Naive B cell (primary cell): Measurements from ENCODE around the gene TDRD15. TPM values are rescaled to one million over a fixed set of nuclear protein-coding genes. Genes with fewer than 3 reads are reported as not detected.
"Not testable (repeated sequence)": the region's sequence is repeated elsewhere in the genome, so short reads cannot be mapped to it uniquely, and the experiment has no call there.

Experiments used
- ATAC-seq, 2 donors: fragments of 150-1000 bp; cut with Tn5 transposase; 2 replicates each; pipeline ENCODE4 v1.10.0; 2021; ENCODE audit warnings: low read depth in 2 of 2, mild to moderate bottlenecking in 2 of 2, moderate library complexity in 2 of 2
- DNase-seq: peaks from one replicate; pipeline ENCODE4 v3.0.0; 2022
- H3K27ac Mint-ChIP-seq, 6 donors: one replicate each; pipeline ENCODE4 v1.8.0; 2020 to 2022; ENCODE audit warnings: mild to moderate bottlenecking in 6 of 6, mixed read lengths in 6 of 6, moderate library complexity in 5 of 6, inconsistent platforms in 2 of 6
- H3K27me3 Mint-ChIP-seq, 3 donors: one replicate each; pipeline ENCODE4 v1.8.0; 2021 to 2022; ENCODE audit warnings: mixed read lengths in 3 of 3, mild to moderate bottlenecking in 1 of 3
- H3K36me3 Mint-ChIP-seq, 2 donors: one replicate each; pipeline ENCODE4 v1.8.0; 2020 to 2022; ENCODE audit warnings: mixed read lengths in 2 of 2, inconsistent platforms in 1 of 2, mild to moderate bottlenecking in 1 of 2
- H3K4me1 Mint-ChIP-seq, 3 donors: one replicate each; pipeline ENCODE4 v1.8.0; 2020 to 2022; ENCODE audit warnings: mixed read lengths in 3 of 3, inconsistent platforms in 1 of 3, mild to moderate bottlenecking in 1 of 3, moderate library complexity in 1 of 3
- H3K4me3 Mint-ChIP-seq, 8 donors: one replicate each; pipeline ENCODE4 v1.8.0; 2020 to 2022; ENCODE audit warnings: mild to moderate bottlenecking in 8 of 8, mixed read lengths in 8 of 8, moderate library complexity in 8 of 8, inconsistent platforms in 2 of 8
- H3K9me3 Mint-ChIP-seq, 7 donors: one replicate each; pipeline ENCODE4 v1.8.0; 2020 to 2022; ENCODE audit warnings: mixed read lengths in 7 of 7, mild to moderate bottlenecking in 5 of 7, inconsistent platforms in 2 of 7, moderate library complexity in 1 of 7
- polyA plus RNA-seq, 6 donors: library from polyadenylated mRNA; unstranded; fragments of 300-500 nt; fragmentation: Illumina TruSeq; gene quantifications; one replicate each; pipeline ENCODE4 v1.2.3, GENCODE V29; 2021; ENCODE audit warnings: low read depth in 6 of 6

The TDRD15 gene
- polyA plus RNA-seq, 6 donors from 2014 or later, result 0.07 to 0.09 TPM; not detected in 4

DNA sequence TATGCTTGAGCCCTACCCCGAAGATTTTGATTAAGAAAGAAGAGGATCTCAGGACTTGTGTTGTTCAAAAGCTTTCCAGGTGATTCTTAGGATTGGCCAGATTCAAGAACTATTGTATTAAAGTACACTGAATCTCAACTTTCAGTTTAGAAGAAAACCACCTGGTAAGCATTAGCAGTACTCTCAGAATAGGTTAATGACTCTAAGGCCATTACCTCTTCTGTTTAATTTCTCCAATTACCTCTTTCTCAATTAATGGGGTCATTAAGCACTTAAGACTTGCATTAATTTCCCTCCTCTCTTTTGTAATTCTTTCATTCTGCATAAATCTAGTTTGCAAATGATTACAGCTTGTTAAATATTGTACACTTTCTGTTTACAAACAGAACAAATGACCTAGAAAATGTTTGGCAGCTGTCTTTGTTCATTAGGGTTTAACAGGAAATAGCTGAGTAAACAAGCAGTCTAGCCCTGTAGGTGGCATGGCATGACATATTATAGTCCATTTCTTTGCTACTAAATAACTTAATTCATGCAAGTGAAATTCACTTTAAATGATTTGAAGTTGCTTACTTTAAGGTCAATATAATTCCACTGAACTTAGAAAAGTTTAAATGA is 20.4 kb upstream of the TDRD15 start:
- H3K27me3 Mint-ChIP-seq, result peaks cover 0 to 3% (median 0%) of the 10 kb centered on the region in 3 donors
- no peak for ATAC-seq
- H3K36me3 Mint-ChIP-seq, result no peaks in the 10 kb centered on the region
- DNase-seq, result no peak
- no peaks in the 10 kb centered on the region for H3K4me1 Mint-ChIP-seq
- no peak overlapping the region for H3K4me3 Mint-ChIP-seq
- H3K9me3 Mint-ChIP-seq, result no peaks in the 10 kb centered on the region
- no peak overlapping the region for H3K27ac Mint-ChIP-seq

DNA sequence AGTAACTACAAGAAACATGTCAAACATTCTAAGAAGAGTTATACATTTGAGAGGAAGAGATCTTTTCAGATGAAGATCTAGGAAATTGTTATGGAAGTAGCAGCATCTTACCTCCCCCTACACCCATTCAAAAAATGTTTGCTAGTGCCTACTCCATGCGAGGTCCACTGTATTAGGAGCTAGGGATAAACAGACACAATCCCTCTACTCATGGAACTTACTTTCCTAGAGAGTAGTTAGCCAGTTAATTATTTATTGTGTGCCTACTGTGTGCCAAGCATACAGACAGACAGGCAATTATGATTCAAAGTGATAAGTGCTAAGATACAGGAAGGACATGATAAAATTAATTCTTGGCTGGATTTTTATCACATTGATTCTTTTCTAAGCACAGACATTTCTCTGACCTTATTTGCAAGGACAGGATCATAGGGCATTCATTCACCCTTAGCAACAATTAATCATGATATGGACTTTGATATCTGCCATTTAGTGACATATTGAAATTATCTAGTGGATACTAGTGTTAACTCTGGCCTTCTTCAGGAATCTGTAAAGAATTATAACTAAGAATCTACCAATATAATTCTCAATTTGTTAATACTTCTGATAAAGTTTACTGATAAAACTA is 19.6 kb upstream of the TDRD15 start:
- peaks cover 0 to 3% (median 0%) of the 10 kb centered on the region in 3 donors for H3K27me3 Mint-ChIP-seq
- H3K27ac Mint-ChIP-seq, result no peak overlapping the region
- DNase-seq (no peak), ATAC-seq (no peak)
- H3K4me1 Mint-ChIP-seq, result no peaks in the 10 kb centered on the region
- H3K4me3 Mint-ChIP-seq, result no peak overlapping the region
- no peaks in the 10 kb centered on the region for H3K9me3 Mint-ChIP-seq
- no peaks in the 10 kb centered on the region for H3K36me3 Mint-ChIP-seq

DNA sequence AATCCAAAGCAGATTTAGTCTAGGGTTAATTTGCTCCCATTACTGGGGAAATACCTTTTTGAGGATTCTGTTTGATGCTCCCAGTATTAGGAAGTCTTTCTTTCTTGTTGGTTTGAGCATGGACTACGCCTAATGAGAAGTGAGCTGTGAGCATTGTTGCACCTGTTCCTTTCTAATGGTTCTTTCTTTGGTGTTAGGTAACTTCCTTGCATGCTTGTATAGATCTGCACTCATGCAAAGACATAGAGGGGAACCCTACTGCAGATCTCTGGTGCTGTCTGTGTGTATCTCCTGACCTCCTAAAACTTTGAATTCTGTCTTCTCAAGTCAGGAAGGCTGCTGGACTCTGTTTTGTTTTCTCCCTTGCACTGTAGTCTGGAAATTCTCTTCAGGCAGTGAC is 12.8 kb upstream of the TDRD15 start:
- Mint-ChIP-seq H3K9me3 (peaks cover 0 to 1% (median 0%) of the 10 kb centered on the region in 7 donors), H3K4me3 (no peak overlapping the region), H3K4me1 (no peaks in the 10 kb centered on the region), H3K27me3 (peaks cover under 1 to 21% (median 14%) of the 10 kb centered on the region in 3 donors), H3K36me3 (no peaks in the 10 kb centered on the region), H3K27ac (peak overlapping the region in 1 of 6 donors; percentile 65)
- DNase-seq (no peak), ATAC-seq (no peak)

DNA sequence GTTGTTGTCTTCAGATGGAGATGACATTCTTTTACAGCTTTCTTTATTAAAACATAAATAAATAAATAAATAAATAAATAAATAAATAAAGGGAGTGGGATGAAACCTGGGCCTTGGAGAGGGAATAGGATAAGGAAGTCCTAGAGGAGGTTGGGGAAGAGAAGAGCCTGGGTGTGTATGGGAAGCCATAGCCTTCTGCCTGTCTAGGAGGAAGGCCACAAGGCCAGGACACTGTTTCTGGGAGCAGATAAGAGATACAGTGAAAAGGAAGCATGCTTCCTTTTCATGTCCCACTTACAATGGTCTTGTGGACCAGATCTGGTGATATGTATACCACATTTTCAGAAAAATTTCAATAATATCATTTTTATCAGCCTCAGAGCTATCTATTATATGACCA is 6.1 kb upstream of the TDRD15 start:
- no peak for ATAC-seq
- DNase-seq, result no peak
- H3K27me3 Mint-ChIP-seq, result peaks cover 13 to 44% (median 29%) of the 10 kb centered on the region in 3 donors
- H3K9me3 Mint-ChIP-seq, result peaks cover 0 to 1% (median 0%) of the 10 kb centered on the region in 7 donors
- no peak overlapping the region for H3K27ac Mint-ChIP-seq
- no peaks in the 10 kb centered on the region for H3K36me3 Mint-ChIP-seq
- no peak overlapping the region for H3K4me3 Mint-ChIP-seq
- H3K4me1 Mint-ChIP-seq, result no peaks in the 10 kb centered on the region

DNA sequence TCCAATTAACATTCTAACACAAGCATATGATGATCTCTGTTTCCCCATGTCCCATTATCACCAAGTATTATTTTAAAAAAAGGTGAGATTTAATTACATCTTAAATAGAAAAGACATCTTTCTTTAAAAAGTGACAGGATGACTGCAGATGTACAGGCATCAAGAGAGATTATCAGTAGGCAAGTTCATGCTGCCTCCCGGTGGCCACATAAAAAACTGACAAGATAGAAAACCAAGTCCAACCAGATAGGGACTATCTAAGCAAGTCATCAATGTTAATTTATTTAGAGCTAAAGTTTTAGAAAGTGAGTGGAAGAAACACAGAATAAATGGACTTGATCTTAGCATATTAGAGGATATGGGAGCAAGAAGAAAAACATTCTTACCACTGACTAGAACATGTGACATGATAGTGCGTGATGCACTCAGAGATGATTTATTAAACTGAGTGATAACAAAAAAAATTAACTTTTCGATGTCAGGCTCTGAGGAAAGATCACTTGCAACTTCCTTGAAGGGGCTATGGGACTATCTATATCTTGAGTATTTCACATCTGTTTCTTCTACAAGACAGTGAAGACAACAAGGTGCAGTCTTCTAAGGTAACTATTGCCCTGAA is 5.4 kb upstream of the TDRD15 start:
- Mint-ChIP-seq H3K36me3 (no peaks in the 10 kb centered on the region), H3K9me3 (peaks cover 0 to 1% (median 0%) of the 10 kb centered on the region in 7 donors), H3K4me3 (no peak overlapping the region), H3K27ac (no peak overlapping the region), H3K27me3 (peaks cover 13 to 38% (median 26%) of the 10 kb centered on the region in 3 donors), H3K4me1 (no peaks in the 10 kb centered on the region)
- DNase-seq (no peak), ATAC-seq (no peak)

DNA sequence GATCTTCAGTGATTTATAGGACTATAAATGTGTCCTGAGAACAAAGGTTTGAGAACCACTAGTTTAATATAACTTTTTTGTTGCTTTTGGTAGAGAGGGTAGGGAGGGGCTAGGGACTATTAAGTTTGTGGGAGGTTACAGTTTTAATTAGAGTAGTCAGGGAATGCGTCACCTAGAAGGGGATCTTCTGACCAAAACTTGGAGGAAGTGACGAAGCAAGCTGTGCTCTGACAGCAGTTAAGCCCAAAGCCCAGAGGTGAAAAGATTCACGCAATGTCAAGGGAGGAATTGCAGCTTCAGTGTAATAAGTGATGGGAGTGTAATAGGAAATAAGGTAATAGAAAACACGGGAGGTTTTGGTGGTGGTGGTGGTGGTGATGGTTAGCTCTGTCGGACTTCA is 8.1 kb downstream of the TDRD15 start:
- Mint-ChIP-seq H3K36me3 (no peaks in the 10 kb centered on the region), H3K4me3 (no peak overlapping the region), H3K9me3 (no peaks in the 10 kb centered on the region), H3K4me1 (no peaks in the 10 kb centered on the region), H3K27me3 (peaks cover 0 to 11% (median 10%) of the 10 kb centered on the region in 3 donors), H3K27ac (no peak overlapping the region)
- no peak for DNase-seq
- ATAC-seq, result no peak

DNA sequence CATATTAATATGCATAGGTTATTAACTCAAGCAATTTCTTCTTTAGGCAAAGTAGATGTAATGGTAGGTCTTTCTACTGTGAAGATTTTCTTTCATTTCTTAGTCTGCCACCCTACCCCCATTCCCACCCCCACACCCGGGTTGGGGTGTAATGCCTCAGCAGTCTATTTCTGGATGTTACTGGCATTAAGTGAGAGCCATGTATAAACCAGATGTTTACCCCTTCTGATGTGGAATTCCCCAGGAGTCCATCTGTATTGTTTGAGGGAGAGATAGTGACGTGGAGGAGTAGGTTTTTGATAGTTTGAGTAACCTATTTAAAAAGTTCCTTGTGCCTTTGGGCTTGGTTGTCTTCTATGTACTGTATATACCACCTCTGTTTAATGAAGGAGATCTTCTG is 11.8 kb downstream of the TDRD15 start:
- Mint-ChIP-seq H3K9me3 (no peaks in the 10 kb centered on the region), H3K27ac (no peak overlapping the region), H3K36me3 (no peaks in the 10 kb centered on the region), H3K4me1 (no peaks in the 10 kb centered on the region), H3K4me3 (no peak overlapping the region), H3K27me3 (peaks cover 4 to 17% (median 14%) of the 10 kb centered on the region in 3 donors)
- DNase-seq (no peak), ATAC-seq (no peak)

DNA sequence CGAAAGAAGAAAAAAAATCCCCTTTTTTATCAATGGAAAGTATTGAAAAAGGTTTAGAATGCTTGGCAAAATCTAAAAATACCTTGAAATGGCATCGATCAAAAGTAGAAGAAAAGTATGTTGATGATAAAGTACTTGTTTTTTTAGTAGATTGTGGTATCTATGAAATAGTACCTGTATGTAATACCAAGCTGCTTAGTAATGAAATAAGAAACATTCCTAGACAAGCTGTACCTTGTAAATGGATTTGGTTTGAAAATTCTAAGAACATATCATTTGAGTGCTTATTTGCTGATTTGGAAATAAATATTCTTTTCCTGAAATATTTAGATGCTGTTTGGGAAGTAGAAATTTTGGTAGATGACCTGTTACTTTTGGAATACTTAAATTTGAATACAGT is 18.4 kb downstream of the TDRD15 start:
- Mint-ChIP-seq H3K27ac (no peak overlapping the region), H3K27me3 (peaks cover 3 to 11% (median 4%) of the 10 kb centered on the region in 3 donors), H3K4me3 (no peak overlapping the region), H3K4me1 (no peaks in the 10 kb centered on the region), H3K9me3 (peaks cover 0 to 3% (median 0%) of the 10 kb centered on the region in 7 donors), H3K36me3 (no peaks in the 10 kb centered on the region)
- DNase-seq (no peak), ATAC-seq (no peak)

DNA sequence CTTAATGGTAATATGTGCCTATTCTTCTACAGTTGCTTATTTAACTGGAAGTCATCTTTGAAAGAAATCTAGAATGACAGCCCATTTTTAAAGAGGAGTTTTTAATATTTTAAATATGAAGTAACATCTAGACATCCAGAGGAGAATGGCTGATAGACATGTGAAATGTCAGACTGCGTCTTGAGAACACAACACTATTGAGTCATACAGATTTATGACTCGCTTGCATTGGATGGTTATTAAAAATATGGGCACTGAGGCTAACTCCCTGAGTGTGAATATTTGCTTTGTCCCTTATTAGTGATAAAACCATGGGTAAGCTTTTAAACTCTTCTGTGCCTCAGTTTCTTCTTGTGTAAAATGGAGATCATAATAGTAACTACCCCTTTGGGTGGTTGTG is 22.9 kb downstream of the TDRD15 start:
- ATAC-seq (no peak), DNase-seq (no peak)
- H3K4me3 Mint-ChIP-seq, result no peak overlapping the region
- no peak overlapping the region for H3K27ac Mint-ChIP-seq
- peaks cover 0 to 4% (median 0%) of the 10 kb centered on the region in 7 donors for H3K9me3 Mint-ChIP-seq
- no peaks in the 10 kb centered on the region for H3K4me1 Mint-ChIP-seq
- no peaks in the 10 kb centered on the region for H3K27me3 Mint-ChIP-seq
- H3K36me3 Mint-ChIP-seq, result no peaks in the 10 kb centered on the region

DNA sequence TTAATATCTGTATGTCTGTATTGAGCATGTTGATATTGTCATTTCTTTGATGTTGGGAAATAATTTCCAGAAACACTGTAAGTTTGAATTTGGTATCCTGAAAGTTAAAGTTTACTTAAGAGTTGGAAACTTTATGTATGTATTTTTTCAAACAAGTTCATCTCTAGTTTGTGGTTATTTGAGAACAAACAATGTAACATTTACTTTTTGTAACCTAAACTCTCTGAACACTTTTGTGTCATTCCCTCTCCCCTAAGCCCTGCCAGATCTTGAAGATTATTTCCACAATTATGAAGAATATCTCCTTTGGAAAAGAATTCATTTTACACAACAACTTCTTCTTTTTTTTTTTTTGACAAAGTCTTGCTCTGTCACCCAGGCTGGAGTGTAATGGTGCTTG is 24.9 kb downstream of the TDRD15 start:
- H3K36me3 Mint-ChIP-seq, result no peaks in the 10 kb centered on the region
- no peak overlapping the region for H3K27ac Mint-ChIP-seq
- DNase-seq, result no peak
- H3K9me3 Mint-ChIP-seq, result peaks cover 0 to 7% (median 0%) of the 10 kb centered on the region in 7 donors
- no peak for ATAC-seq
- H3K27me3 Mint-ChIP-seq, result no peaks in the 10 kb centered on the region
- no peaks in the 10 kb centered on the region for H3K4me1 Mint-ChIP-seq
- H3K4me3 Mint-ChIP-seq, result no peak overlapping the region

DNA sequence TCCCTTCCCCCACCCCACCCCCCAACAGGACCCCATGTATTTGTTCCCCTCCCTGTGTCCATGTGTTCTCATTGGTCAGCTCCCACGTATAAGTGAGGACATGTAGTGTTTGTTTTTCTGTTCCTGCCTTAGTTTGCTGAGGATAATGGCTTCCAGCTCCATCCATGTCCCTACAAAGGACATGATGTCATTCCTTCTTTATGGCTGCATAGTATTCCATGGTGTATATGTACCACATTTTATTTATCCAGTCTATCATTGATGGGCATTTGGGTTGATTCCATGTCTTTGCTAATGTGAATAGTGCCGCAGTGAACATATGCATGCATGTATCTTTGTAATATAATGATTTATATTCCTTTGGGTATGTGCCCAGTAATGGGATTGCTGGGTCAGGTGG is 27.5 kb downstream of the TDRD15 start:
- ATAC-seq, result not testable (repeated sequence)

DNA sequence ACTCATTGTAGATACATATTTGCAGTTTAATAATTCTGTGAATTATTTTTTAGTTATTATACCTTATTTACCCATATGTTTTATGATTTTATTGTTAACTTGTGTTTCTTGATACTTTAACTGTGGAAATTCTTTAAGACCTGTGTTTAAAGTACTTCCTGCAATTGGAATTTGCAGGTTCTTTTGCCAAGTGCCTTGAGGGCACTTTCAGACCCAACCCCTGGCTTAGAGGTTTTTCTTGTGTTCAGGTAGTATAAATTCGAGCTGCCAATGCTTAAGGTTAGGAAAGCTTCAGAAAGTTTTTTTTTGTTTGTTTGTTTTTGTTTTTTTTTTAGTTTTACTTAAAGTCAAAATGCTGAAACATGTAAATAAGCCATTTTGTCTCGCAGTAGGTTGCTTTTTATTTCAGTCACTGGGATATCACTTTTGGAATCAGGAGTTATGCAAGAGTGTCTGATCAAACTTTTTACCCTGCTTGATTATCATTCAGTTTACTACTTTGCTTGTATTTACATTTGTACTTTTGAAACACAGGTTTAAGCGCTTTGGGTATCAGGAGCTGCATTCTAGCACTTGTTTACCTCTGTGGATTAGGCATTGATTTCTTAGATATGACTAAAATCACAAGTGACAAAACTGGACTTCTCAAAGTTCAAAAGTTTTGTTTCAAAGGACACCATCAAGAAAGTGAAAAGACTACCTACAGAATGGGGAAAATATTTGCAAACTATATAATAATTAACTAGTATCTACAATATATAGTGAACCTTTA is 31.8 kb downstream of the TDRD15 start:
- H3K36me3 Mint-ChIP-seq, result no peaks in the 10 kb centered on the region
- no peak for ATAC-seq
- H3K27ac Mint-ChIP-seq, result no peak overlapping the region
- no peaks in the 10 kb centered on the region for H3K27me3 Mint-ChIP-seq
- peaks cover 0 to 7% (median 2%) of the 10 kb centered on the region in 7 donors for H3K9me3 Mint-ChIP-seq
- no peak for DNase-seq
- H3K4me3 Mint-ChIP-seq, result no peak overlapping the region
- no peaks in the 10 kb centered on the region for H3K4me1 Mint-ChIP-seq

More for the DNA sequence above, 27.5 kb downstream of the TDRD15 start:
- H3K36me3 Mint-ChIP-seq, H3K27ac Mint-ChIP-seq, DNase-seq, H3K9me3 Mint-ChIP-seq, H3K27me3 Mint-ChIP-seq, H3K4me1 Mint-ChIP-seq: not testable (repeated sequence)
- peak overlapping the region in 1 of 8 donors; percentile 29 for H3K4me3 Mint-ChIP-seq

DNA sequence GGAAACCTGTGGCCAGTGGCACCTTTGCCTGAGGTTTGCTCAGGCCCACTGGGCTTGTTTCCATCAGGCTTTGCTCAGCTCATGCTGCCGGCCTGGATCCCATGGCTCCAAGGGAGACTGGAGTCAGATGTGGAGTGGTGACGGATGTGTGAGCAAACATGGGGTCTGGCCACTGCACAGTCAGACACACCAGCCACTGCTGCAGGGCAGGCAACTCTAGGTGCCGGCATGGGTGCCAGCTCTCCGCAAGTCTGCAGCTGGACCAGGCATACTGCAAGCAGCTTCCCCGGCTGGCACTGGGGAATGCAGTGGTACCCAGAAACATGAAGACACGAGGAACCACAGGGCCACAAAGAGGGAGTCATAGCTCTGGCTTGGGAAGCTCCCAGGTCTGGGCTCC is 37.4 kb downstream of the TDRD15 start:
- Mint-ChIP-seq H3K4me1 (no peaks in the 10 kb centered on the region), H3K27ac (peak overlapping the region in 1 of 6 donors; percentile 30), H3K27me3 (peaks cover 0 to 3% (median 0%) of the 10 kb centered on the region in 3 donors), H3K36me3 (no peaks in the 10 kb centered on the region), H3K4me3 (no peak overlapping the region), H3K9me3 (peaks cover 0 to 7% (median 1%) of the 10 kb centered on the region in 7 donors)
- ATAC-seq (no peak), DNase-seq (no peak)
